ENCODE results near the gene PTGES2. TPM values are rescaled to one million over a fixed set of nuclear protein-coding genes. Genes with fewer than 3 reads are reported as not detected.
"Not testable (repeated sequence)": the region's sequence is repeated elsewhere in the genome, so short reads cannot be mapped to it uniquely, and the experiment has no call there.

The PTGES2 gene
- total and polyA plus RNA-seq, 9 of the 15 experiments (the other 6 are each of a cell fraction or from before 2014, with no cell fraction given), result 2.4 to 196 (median 90.1) TPM

DNA sequence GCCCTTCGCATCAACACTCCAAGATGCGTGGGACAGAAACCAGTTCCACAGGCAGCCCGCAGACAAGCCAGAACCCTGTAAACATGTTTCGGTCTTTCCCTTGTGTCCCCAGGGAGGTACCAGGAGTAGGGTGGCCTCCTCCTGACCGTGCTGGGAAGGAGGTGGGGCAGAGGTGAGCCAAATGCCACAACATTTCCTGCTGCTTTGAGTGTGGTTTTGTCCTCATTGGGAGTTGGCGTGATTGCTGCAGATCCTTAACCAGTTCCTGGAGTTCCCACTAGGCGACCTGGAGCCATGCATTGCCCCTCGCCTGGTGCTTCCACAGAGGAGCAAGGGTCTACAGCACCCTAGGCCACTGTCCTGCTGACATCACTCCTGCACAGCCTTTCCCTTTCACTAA is 8.0 kb upstream of the PTGES2 start:
- H3K4me3 ChIP-seq; H3K27ac ChIP-seq (ENCODE audit: extremely low read depth, low read depth, low read length); H3K36me3 ChIP-seq (ENCODE audit: control insufficient read depth, insufficient read depth, low read length); H3K27me3 ChIP-seq (ENCODE audit: control insufficient read depth in 2 of 2, insufficient read depth in 2 of 2, low read length in 2 of 2); H4K20me1 ChIP-seq (replicated peaks; ENCODE audit: control insufficient read depth, insufficient read depth, low read length); intact Hi-C loops (cut with micrococcal nuclease); BruUV-seq (replicated peaks); H2AFZ ChIP-seq (ENCODE audit: low read depth, low read length); H3K4me2 ChIP-seq (ENCODE audit: insufficient read depth, low read length); FAIRE-seq; in situ Hi-C loops (cut with MboI); H3K9me3 ChIP-seq (replicated peaks; ENCODE audit: control insufficient read depth, insufficient read depth, low read depth, low read length); ATAC-seq; DNase-seq (ENCODE audit: extremely low read depth in 1 of 4, low spot score in 3 of 4); H3K79me2 ChIP-seq (ENCODE audit: control insufficient read depth, insufficient read depth, low read length); POLR2A ChIA-PET; CTCF ChIA-PET (ENCODE audit: low intra/inter-chr PET ratio); H3K9me1 ChIP-seq (ENCODE audit: control insufficient read depth, insufficient read depth, low read length): not testable (repeated sequence)
- Histone ChIP-seq H3K9ac (ENCODE audit: insufficient read depth in 1 of 2, low read depth in 2 of 2, low read length in 2 of 2) (0 out of 4 replicates have a peak overlapping the region, but pooled peaks of 1 of the 2 experiments have one; percentile 17), H3K4me1 (replicated peaks in 1 of 2; ENCODE audit: control insufficient read depth in 2 of 2, insufficient read depth in 2 of 2, low read length in 2 of 2) (peaks cover 11 to 17% of the 10 kb centered on the region in 2 experiments; a peak in 3 of 5 replicates)
- WGBS (ENCODE audit: insufficient coverage, low coverage, missing lambda C conversion rate), result 60% methylated on average over 7 of the region's 8 CpGs

DNA sequence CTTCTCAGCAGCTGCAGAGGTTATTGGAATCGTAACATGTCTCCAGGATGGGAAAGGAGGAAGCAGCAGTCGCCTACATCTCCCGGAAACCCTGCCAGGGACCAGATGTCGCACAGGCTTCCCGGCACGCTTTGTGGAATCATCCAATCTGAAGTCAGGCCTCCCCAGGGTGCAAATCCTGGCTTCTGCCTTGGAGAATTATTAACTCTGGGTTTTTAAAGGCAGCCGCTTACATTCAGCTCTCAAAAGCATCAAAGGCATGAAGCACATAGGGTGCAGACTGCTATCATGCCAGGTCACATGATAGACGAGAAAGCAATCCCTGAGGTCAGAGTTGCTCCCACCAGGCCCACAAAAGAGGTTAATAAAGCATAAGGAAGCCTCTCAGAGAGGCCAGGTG is 4.6 kb upstream of the PTGES2 start:
- in situ Hi-C loops (cut with MboI); H3K9ac ChIP-seq (ENCODE audit: insufficient read depth in 1 of 2, low read depth in 2 of 2, low read length in 2 of 2); H3K9me1 ChIP-seq (ENCODE audit: control insufficient read depth, insufficient read depth, low read length); H4K20me1 ChIP-seq (replicated peaks; ENCODE audit: control insufficient read depth, insufficient read depth, low read length); H3K36me3 ChIP-seq (ENCODE audit: control insufficient read depth, insufficient read depth, low read length); H3K4me2 ChIP-seq (ENCODE audit: insufficient read depth, low read length); DNase-seq (ENCODE audit: extremely low read depth in 1 of 4, low spot score in 3 of 4); H3K79me2 ChIP-seq (ENCODE audit: control insufficient read depth, insufficient read depth, low read length); H2AFZ ChIP-seq (ENCODE audit: low read depth, low read length); H3K27ac ChIP-seq (ENCODE audit: extremely low read depth, low read depth, low read length); POLR2A ChIA-PET; FAIRE-seq; H3K4me3 ChIP-seq; H3K27me3 ChIP-seq (ENCODE audit: control insufficient read depth in 2 of 2, insufficient read depth in 2 of 2, low read length in 2 of 2); BruUV-seq (replicated peaks); H3K9me3 ChIP-seq (replicated peaks; ENCODE audit: control insufficient read depth, insufficient read depth, low read depth, low read length); intact Hi-C loops (cut with micrococcal nuclease); CTCF ChIA-PET (ENCODE audit: low intra/inter-chr PET ratio); ATAC-seq: not testable (repeated sequence)
- peaks cover 3 to 23% of the 10 kb centered on the region in 2 experiments; a peak in 3 of 5 replicates for H3K4me1 ChIP-seq (replicated peaks in 1 of 2; ENCODE audit: control insufficient read depth in 2 of 2, insufficient read depth in 2 of 2, low read length in 2 of 2)
- TF ChIP-seq TFE3 (CRISPR knock-in tag; IDR thresholded peaks at IDR 0.05), result peak; percentile 31; the same call in 1 of the 2 replicates
- 32% methylated on average over 6 of the region's 8 CpGs for WGBS (ENCODE audit: insufficient coverage, low coverage, missing lambda C conversion rate)

GRCh38 chr9:128131346-128131745 is 3.8 kb upstream of the PTGES2 start:
- H3K9me3 ChIP-seq (replicated peaks; ENCODE audit: control insufficient read depth, insufficient read depth, low read depth, low read length); H3K27ac ChIP-seq (ENCODE audit: extremely low read depth, low read depth, low read length); H3K36me3 ChIP-seq (ENCODE audit: control insufficient read depth, insufficient read depth, low read length); FAIRE-seq; H3K4me2 ChIP-seq (ENCODE audit: insufficient read depth, low read length); DNase-seq (ENCODE audit: extremely low read depth in 1 of 4, low spot score in 3 of 4); H4K20me1 ChIP-seq (replicated peaks; ENCODE audit: control insufficient read depth, insufficient read depth, low read length); POLR2A ChIA-PET; intact Hi-C loops (cut with micrococcal nuclease); H3K9me1 ChIP-seq (ENCODE audit: control insufficient read depth, insufficient read depth, low read length); in situ Hi-C loops (cut with MboI); H2AFZ ChIP-seq (ENCODE audit: low read depth, low read length); CTCF ChIA-PET (ENCODE audit: low intra/inter-chr PET ratio); BruUV-seq (replicated peaks); H3K27me3 ChIP-seq (ENCODE audit: control insufficient read depth in 2 of 2, insufficient read depth in 2 of 2, low read length in 2 of 2); H3K4me3 ChIP-seq; ATAC-seq: not testable (repeated sequence)
- Histone ChIP-seq H3K9ac (ENCODE audit: insufficient read depth in 1 of 2, low read depth in 2 of 2, low read length in 2 of 2) (peak overlapping the region in 1 of 2 experiments; percentile 52; a peak in 1 of 4 replicates), H3K4me1 (replicated peaks in 1 of 2; ENCODE audit: control insufficient read depth in 2 of 2, insufficient read depth in 2 of 2, low read length in 2 of 2) (peaks cover 0 to 24% of the 10 kb centered on the region in 2 experiments; a peak in 2 of 5 replicates), H3K79me2 (ENCODE audit: control insufficient read depth, insufficient read depth, low read length) (peaks cover 16% of the 10 kb centered on the region)
- 9% methylated on average over 8 of the region's 8 CpGs for WGBS (ENCODE audit: insufficient coverage, low coverage, missing lambda C conversion rate)
